SIG-M5 treated with dmso at 0.1 percent for 504 hours (cell line): ENCODE measurements around the gene PRKACB.
A peak's percentile ranks its signal among the peaks of the same experiment; 100 is the strongest.
"Not testable (repeated sequence)": the region's sequence is repeated elsewhere in the genome, so short reads cannot be mapped to it uniquely, and the experiment has no call there.

Experiments used
- DNase-seq: peaks from one replicate; lab custom pipeline; 2025; ENCODE audit not compliant: unreplicated experiment; lab: John Stamatoyannopoulos, UW

PRKACB gene

DNA sequence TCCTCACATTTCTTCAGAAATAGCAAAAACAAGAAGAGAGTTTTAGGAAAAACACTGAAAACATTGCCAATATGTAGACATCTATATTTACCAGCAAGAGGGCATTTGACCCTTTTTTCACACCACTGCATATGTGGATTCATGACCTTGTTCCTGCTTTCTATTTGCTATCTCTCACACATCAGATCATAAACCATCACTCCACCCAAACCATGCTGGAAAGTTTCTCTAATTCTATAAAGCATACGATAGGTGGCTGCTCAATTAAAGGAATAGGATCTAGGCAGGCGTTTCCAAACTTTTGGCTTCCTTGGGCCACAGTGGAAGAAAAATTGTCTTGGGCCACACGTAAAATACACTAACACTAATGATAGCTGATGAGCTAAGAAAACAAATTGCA is 121.8 kb downstream of the PRKACB start:
- no peak for DNase-seq

GRCh38 chr1:84266748-84267147 is 122.7 kb downstream of the PRKACB start:
- no peak for DNase-seq

DNA sequence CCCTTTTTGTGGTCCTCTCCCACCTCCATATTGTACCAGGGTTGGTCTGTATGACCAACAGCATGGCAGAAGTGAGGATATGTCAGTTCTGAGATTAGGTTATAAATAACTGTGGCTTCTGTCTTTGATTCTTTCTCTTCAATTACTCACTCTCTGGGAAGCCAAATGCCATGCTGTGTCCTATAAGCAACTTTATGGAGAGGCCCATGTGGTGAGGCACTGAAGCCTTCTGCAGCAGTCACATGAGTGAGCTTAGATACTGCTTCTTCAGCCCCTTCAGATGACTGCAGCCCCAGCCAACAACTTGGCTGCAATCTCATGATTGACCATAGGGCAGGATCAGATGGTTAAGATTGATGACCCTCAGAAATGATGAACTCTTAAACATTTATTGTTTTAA is 123.4 kb downstream of the PRKACB start:
- no peak for DNase-seq

GRCh38 chr1:84268346-84268745 is 124.3 kb downstream of the PRKACB start:
- no peak for DNase-seq

GRCh38 chr1:84269306-84269705 is 125.2 kb downstream of the PRKACB start:
- no peak for DNase-seq

DNA sequence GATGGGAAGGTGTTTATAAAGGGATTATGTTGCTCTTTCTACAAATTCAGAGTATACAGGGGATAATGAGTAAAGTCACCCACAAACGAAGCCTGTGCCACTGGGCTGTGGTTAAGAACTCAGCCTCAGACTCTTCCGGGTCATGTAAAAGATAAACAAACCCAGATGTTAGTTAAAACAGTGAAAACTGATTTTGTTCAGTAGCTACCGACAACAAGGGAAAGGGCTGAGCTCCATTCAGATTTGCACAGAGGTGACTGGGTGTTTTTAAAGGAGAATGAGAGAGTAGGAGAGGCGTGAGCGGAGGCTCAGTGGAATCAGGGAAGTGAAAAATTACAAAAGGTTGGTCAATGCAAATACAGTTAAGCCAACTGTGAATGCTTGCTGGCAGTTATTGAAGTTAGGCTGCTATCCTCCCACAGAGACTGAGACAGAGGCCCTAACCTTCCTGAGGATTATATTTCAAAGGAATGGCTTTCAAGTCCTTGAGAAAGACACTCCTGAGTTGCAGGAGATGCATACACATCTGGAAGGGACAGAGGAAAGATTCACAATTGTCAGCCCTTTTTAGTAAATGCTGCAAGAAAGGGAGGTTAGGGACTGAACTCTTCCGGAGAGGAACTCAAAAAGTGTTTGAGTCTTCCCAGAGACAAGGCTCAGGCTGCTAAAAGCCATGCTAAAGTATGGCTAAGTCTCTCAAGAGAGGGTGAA is 127.5 kb downstream of the PRKACB start:
- peak; percentile 84 for DNase-seq

DNA sequence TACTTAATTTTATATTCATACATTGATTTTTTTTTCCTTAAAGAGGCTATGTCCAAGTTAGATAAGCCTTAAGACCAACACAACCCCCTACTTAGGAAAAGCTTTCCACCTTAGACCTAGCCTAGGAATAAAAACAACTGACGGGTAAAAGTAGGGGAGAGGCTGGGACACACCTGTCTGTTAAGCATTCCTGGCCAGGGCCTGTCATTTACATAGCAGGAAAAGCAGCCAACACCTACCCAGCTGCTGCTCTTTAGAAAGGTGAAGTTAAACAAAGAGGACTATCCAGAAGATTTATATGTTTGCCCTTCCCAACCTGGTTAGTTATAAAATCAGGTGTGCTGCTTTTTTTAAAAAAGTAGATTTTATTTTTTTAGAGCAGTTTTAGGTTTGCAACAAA is 128.3 kb downstream of the PRKACB start:
- DNase-seq: no peak

DNA sequence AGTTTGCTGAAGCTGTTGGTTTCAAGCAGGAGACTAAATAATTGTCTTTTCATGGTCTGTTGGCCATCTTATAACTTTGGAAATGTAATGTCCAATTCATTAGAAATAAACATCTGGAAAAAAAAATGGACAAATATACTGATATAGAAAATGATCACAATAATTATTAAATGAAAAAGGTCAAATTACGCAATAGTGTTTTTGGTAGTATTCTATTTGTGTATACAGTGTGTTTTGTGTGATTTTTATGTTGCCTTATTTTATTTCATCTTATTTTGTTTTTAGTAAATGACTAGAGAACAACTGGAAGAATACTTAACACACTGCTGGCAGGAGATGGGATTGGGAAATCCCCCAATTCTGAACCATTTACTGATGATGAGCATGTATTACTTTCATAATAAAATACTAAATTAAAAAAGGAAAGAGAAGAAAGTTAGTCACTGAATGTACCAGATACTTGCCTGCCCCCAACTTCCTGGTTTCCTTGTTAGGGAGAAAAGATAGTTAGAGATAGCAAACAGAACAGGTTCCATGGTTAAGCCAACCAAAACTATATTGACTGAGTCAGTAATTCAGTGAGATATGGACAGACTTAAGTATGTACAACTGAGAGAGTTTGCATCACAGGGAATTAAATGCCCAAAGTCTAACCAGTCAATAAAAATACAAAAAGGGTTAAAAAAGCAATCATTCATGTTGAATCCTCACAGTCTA is 133.4 kb downstream of the PRKACB start:
- DNase-seq: no peak

- no peak for DNase-seq
Measured at GRCh38 chr1:84278905-84279304, 134.8 kb downstream of the PRKACB start.

DNA sequence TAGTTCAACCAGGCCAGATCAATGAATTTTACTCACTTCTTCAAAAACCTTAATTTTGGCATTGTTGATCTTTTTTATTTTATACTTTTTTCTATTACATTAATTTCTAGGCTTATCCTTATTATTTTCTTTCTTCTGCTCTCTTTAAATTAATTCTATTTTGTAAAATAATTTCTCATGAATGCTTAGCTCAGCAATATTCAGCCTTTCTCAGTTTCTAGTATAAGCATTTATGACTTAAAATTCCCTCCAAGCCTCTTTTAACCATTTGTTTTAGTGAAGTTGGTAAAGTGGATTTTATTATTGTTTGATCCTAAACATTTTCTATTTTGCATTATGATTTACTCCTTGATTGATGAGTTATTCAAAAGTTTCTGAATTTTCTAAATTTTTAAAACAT is 136.8 kb downstream of the PRKACB start:
- DNase-seq: no peak

GRCh38 chr1:84282780-84283333 is 138.8 kb downstream of the PRKACB start:
- no peak for DNase-seq

- no peak for DNase-seq
Measured at GRCh38 chr1:84283381-84283780, 139.3 kb downstream of the PRKACB start.

DNA sequence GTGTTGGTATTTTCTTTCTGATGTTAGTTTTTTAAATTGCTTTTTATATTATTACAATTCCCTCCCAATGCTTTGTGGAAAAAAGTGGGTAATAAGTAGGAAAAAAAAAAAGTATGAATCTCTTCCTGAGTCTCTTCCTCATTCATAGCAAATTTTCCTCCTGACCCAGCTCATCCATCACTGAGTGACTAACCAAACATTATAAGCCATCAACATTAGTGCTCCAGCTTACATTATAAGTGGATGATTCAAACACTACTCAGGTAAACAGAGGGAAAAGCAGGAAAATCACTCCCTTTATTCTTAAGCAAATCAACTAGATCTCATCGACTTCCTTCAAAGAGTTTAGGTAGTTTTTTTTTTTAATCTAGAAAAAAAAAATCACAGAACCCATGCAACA is 142.0 kb downstream of the PRKACB start:
- no peak for DNase-seq

GRCh38 chr1:84287389-84287788 is 143.3 kb downstream of the PRKACB start:
- DNase-seq: not testable (repeated sequence)
